Measurements from ENCODE around the gene KCND3. TPM values are rescaled to one million over a fixed set of nuclear protein-coding genes. Genes with fewer than 3 reads are reported as not detected.

KCND3 gene
- polyA plus RNA-seq, 3 donors = not detected

DNA sequence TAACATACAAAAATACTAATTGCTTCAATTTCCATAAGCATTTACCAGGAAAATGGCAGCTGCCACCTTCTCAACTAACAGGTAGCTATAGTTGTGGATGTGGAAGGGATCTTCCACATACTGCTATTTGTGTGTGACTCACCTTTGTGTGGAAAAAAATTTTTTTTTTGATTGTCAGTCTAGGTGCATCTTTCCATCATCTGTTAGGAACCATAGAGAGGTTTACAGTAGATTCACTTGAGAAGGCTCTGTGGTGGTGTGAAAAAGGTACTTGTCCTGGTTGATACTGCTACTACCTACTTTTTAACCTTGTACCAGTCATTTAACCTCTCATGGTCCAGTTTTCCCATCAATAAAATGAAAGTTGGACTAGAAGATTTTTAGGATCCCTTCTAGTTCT is 220.8 kb downstream of the KCND3 start:
- no peak for DNase-seq
- no peak overlapping the region for H3K27ac ChIP-seq (ENCODE audit: low read depth in 1 of 2, low read length in 2 of 2)
- Mint-ChIP-seq H3K4me1 (peaks cover 3% of the 10 kb centered on the region), H3K36me3 (peaks cover 38 to 44% of the 10 kb centered on the region in 2 donors), H3K9me3 (no peaks in the 10 kb centered on the region), H3K27ac (no peak overlapping the region), H3K4me3 (no peak overlapping the region), H3K27me3 (ENCODE audit: low read depth in 3 of 3) (no peaks in the 10 kb centered on the region)
- H3K9ac ChIP-seq (ENCODE audit: insufficient read depth, low read length, poor library complexity, severe bottlenecking) = no peak overlapping the region
- H3K27me3 ChIP-seq (ENCODE audit: control insufficient read depth in 2 of 2, insufficient read depth in 2 of 2, low read length in 2 of 2) = no peaks in the 10 kb centered on the region
- H3K36me3 ChIP-seq (replicated peaks in 1 of 2; ENCODE audit: control insufficient read depth in 1 of 2, insufficient read depth in 2 of 2, low read length in 2 of 2) = peaks cover 48 to 53% of the 10 kb centered on the region in 2 donors
- H3K4me1 ChIP-seq (ENCODE audit: control insufficient read depth in 1 of 2, insufficient read depth in 2 of 2, low read length in 2 of 2) = no peaks in the 10 kb centered on the region
- peaks cover 3% of the 10 kb centered on the region for H3K79me2 ChIP-seq (ENCODE audit: insufficient read depth, low read length)
- H3K9me3 ChIP-seq (replicated peaks in 1 of 2; ENCODE audit: control insufficient read depth in 1 of 2, insufficient read depth in 1 of 2, low read length in 2 of 2) = no peaks in the 10 kb centered on the region
- no peak overlapping the region for H2AFZ ChIP-seq (ENCODE audit: insufficient read depth, low read depth, low read length, poor library complexity, severe bottlenecking)
- H3K4me3 ChIP-seq (replicated peaks in 1 of 3; ENCODE audit: low read depth in 2 of 3, low read length in 3 of 3) = no peak overlapping the region
- TF ChIP-seq, protein P1, sequence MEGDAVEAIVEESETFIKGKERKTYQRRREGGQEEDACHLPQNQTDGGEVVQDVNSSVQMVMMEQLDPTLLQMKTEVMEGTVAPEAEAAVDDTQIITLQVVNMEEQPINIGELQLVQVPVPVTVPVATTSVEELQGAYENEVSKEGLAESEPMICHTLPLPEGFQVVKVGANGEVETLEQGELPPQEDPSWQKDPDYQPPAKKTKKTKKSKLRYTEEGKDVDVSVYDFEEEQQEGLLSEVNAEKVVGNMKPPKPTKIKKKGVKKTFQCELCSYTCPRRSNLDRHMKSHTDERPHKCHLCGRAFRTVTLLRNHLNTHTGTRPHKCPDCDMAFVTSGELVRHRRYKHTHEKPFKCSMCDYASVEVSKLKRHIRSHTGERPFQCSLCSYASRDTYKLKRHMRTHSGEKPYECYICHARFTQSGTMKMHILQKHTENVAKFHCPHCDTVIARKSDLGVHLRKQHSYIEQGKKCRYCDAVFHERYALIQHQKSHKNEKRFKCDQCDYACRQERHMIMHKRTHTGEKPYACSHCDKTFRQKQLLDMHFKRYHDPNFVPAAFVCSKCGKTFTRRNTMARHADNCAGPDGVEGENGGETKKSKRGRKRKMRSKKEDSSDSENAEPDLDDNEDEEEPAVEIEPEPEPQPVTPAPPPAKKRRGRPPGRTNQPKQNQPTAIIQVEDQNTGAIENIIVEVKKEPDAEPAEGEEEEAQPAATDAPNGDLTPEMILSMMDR (IDR thresholded peaks at IDR 0.05) = no peak
- H3K4me2 ChIP-seq (replicated peaks; ENCODE audit: extremely low read depth, low read length, poor library complexity, severe bottlenecking) = no peak overlapping the region
- no peaks in the 10 kb centered on the region for H4K20me1 ChIP-seq (ENCODE audit: insufficient read depth, low read length)
- intact Hi-C loops (cut with micrococcal nuclease) = loop anchor here in 1 of 2 donors (5.0 kb wide), 1 partner anchor 51 kb away; no protein-coding TSS in a partner anchor

DNA sequence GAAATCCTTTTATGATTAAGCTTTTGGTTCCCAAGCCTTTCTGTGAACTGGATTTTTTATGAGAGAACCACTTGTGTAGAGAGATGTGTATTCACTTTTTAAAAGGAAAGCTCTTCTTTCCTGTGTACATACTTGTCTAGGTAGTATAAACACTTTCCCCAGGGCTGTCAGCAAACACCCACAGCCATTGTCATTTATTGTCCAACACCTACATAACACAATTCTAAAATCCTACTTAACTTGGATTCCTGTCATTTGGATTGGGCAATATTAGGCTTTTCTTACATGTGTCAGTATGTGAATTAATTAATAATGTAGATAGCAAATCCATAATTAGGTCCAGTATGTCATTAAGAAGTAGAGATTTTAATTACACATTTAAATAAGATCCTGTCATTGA is 221.4 kb downstream of the KCND3 start:
- no peak overlapping the region for H3K27ac ChIP-seq (ENCODE audit: low read depth in 1 of 2, low read length in 2 of 2)
- no peak overlapping the region for H3K9ac ChIP-seq (ENCODE audit: insufficient read depth, low read length, poor library complexity, severe bottlenecking)
- H3K4me1 Mint-ChIP-seq = peaks cover 3% of the 10 kb centered on the region
- H3K9me3 ChIP-seq (replicated peaks in 1 of 2; ENCODE audit: control insufficient read depth in 1 of 2, insufficient read depth in 1 of 2, low read length in 2 of 2) = no peaks in the 10 kb centered on the region
- intact Hi-C loops (cut with micrococcal nuclease) = loop anchor here in 1 of 2 donors (5.0 kb wide), 1 partner anchor 51 kb away; no protein-coding TSS in a partner anchor
- DNase-seq = no peak
- H4K20me1 ChIP-seq (ENCODE audit: insufficient read depth, low read length) = no peaks in the 10 kb centered on the region
- H3K79me2 ChIP-seq (ENCODE audit: insufficient read depth, low read length) = peaks cover 3% of the 10 kb centered on the region
- no peak overlapping the region for H3K4me3 ChIP-seq (replicated peaks in 1 of 3; ENCODE audit: low read depth in 2 of 3, low read length in 3 of 3)
- H3K27ac Mint-ChIP-seq = no peak overlapping the region
- H3K36me3 Mint-ChIP-seq = peaks cover 44 to 50% of the 10 kb centered on the region in 2 donors
- no peaks in the 10 kb centered on the region for H3K27me3 ChIP-seq (ENCODE audit: control insufficient read depth in 2 of 2, insufficient read depth in 2 of 2, low read length in 2 of 2)
- TF ChIP-seq, protein P1 (IDR thresholded peaks at IDR 0.05) = no peak
- no peak overlapping the region for H3K4me2 ChIP-seq (replicated peaks; ENCODE audit: extremely low read depth, low read length, poor library complexity, severe bottlenecking)
- no peak overlapping the region for H2AFZ ChIP-seq (ENCODE audit: insufficient read depth, low read depth, low read length, poor library complexity, severe bottlenecking)
- no peaks in the 10 kb centered on the region for H3K4me1 ChIP-seq (ENCODE audit: control insufficient read depth in 1 of 2, insufficient read depth in 2 of 2, low read length in 2 of 2)
- no peaks in the 10 kb centered on the region for H3K27me3 Mint-ChIP-seq (ENCODE audit: low read depth in 3 of 3)
- peaks cover 54 to 59% of the 10 kb centered on the region in 2 donors for H3K36me3 ChIP-seq (replicated peaks in 1 of 2; ENCODE audit: control insufficient read depth in 1 of 2, insufficient read depth in 2 of 2, low read length in 2 of 2)
- no peak overlapping the region for H3K4me3 Mint-ChIP-seq
- no peaks in the 10 kb centered on the region for H3K9me3 Mint-ChIP-seq

Data from CD14-positive monocyte (primary cell).